Tibial nerve (tissue), 4 donors: Measurements from ENCODE around the gene DCDC1. TPM values are rescaled to one million over a fixed set of nuclear protein-coding genes. Genes with fewer than 3 reads are reported as not detected.
"Not testable (repeated sequence)": the region's sequence is repeated elsewhere in the genome, so short reads cannot be mapped to it uniquely, and the experiment has no call there.

Experiments used
- DNase-seq, 2 donors: peaks; one replicate each; pipeline ENCODE4 v3.0.0-alpha.2; 2019; ENCODE audit warnings: low spot score in 2 of 2
- H3K27ac ChIP-seq, 4 donors: fragments of 200-600 bp; sonication (generic) in 3 of 4; one replicate each; pipeline ENCODE4 v1.5.1; 2017 to 2019; ENCODE audit warnings: mild to moderate bottlenecking in 1 of 4
- H3K27me3 ChIP-seq, 2 donors: fragments of 200-600 bp; sonication (generic) in 1 of 2; one replicate each; pipeline versions ENCODE4 v1.5.1 to v1.6.0; 2017 to 2019
- H3K36me3 ChIP-seq, 3 donors: fragments of 200-600 bp; sonication (generic); one replicate each; pipeline ENCODE4 v1.5.1; 2018 to 2019
- H3K4me1 ChIP-seq, 4 donors: fragments of 200-600 bp; sonication (generic) in 3 of 4; one replicate each; pipeline ENCODE4 v1.5.1; 2017 to 2019
- H3K4me3 ChIP-seq, 4 donors: fragments of 200-600 bp; sonication (generic) in 3 of 4; one replicate each; pipeline ENCODE4 v1.5.1; 2017 to 2019; ENCODE audit warnings: mild to moderate bottlenecking in 1 of 4, moderate library complexity in 1 of 4
- H3K9me3 ChIP-seq, 4 donors: fragments of 200-600 bp; sonication (generic) in 3 of 4; one replicate each; pipeline ENCODE4 v1.5.1; 2017 to 2019
- EP300 ChIP-seq, 2 donors: sonication (generic); formaldehyde crosslinking; IDR thresholded peaks; one replicate each; pipeline ENCODE4 v1.6.1; 2017; ENCODE audit warnings: antibody characterized with exemption in 2 of 2, mild to moderate bottlenecking in 1 of 2
- POLR2A ChIP-seq, 2 donors: fragments of 450-650 bp; IDR thresholded peaks; one replicate each; pipeline ENCODE4 v1.6.1; 2017; ENCODE audit warnings: antibody characterized with exemption in 2 of 2, mild to moderate bottlenecking in 2 of 2, moderate library complexity in 2 of 2
- WGBS, 2 donors: methylation state at CpG; one replicate each; pipeline ENCODE4 v1.1.5; 2018; 5-methylcytosine and 5-hydroxymethylcytosine counted together
- total RNA-seq, 4 donors: library from RNA; depleted of rRNA; stranded (reverse); fragments of >200 nt; gene quantifications; one replicate each; pipeline ENCODE4 v1.1.0, GENCODE V29; 2016
- TF ChIP-seq, protein P1 (sequence below), 5 experiments: fragments of 200-600 bp in 3 of 5; fragments of 450-650 bp in 2 of 5; sonication (generic) in 3 of 5; IDR thresholded peaks; one replicate each; pipeline ENCODE4 v1.5.1; 2016 to 2019; ENCODE audit warnings: antibody characterized with exemption in 5 of 5, mild to moderate bottlenecking in 3 of 5, moderate library complexity in 2 of 5

The DCDC1 gene
- total RNA-seq, 4 donors from 2014 or later: 1.1 to 6.1 (median 1.9) TPM

GRCh38 chr11:30949838-30950237 is 419.7 kb downstream of the DCDC1 start:
- Histone ChIP-seq H3K4me1 (no peaks in the 10 kb centered on the region), H3K9me3 (peaks cover 0 to 21% (median 0%) of the 10 kb centered on the region in 4 donors), H3K27me3 (no peaks in the 10 kb centered on the region), H3K36me3 (no peaks in the 10 kb centered on the region), H3K4me3 (no peak overlapping the region), H3K27ac (no peak overlapping the region)
- no peak for TF ChIP-seq EP300 (IDR thresholded peaks at IDR 0.05)
- TF ChIP-seq POLR2A (IDR thresholded peaks at IDR 0.05): no peak
- TF ChIP-seq, protein P1, sequence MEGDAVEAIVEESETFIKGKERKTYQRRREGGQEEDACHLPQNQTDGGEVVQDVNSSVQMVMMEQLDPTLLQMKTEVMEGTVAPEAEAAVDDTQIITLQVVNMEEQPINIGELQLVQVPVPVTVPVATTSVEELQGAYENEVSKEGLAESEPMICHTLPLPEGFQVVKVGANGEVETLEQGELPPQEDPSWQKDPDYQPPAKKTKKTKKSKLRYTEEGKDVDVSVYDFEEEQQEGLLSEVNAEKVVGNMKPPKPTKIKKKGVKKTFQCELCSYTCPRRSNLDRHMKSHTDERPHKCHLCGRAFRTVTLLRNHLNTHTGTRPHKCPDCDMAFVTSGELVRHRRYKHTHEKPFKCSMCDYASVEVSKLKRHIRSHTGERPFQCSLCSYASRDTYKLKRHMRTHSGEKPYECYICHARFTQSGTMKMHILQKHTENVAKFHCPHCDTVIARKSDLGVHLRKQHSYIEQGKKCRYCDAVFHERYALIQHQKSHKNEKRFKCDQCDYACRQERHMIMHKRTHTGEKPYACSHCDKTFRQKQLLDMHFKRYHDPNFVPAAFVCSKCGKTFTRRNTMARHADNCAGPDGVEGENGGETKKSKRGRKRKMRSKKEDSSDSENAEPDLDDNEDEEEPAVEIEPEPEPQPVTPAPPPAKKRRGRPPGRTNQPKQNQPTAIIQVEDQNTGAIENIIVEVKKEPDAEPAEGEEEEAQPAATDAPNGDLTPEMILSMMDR (IDR thresholded peaks at IDR 0.05): no peak
- 92 to 95% methylated on average over 3 of the region's 3 CpGs for WGBS, 2 donors
- no peak for DNase-seq

DNA sequence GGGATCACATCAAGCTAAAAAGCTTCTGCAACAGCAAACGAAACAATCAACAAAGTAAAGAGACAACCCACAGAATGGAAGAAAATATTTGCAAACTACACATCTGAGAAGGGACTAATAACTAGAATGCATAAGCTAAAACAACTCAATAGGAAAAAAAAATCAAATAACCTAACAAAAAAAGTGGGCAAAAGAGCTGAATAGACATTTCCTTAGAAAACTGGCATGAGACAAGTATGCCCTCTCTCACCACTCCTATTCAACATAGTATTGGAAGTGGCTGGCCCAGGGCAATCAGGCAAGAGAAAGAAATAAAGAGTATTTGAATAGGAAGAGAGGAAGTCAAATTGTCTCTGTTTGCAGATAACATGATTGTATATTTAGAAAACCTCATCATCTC is 421.8 kb downstream of the DCDC1 start:
- H3K4me1 ChIP-seq, H3K4me3 ChIP-seq, H3K36me3 ChIP-seq, DNase-seq, H3K27me3 ChIP-seq, H3K27ac ChIP-seq: not testable (repeated sequence)
- peaks cover 0 to 21% (median 0%) of the 10 kb centered on the region in 4 donors for H3K9me3 ChIP-seq
- 73 to 81% methylated on average over 1 of the region's 1 CpG for WGBS, 2 donors

DNA sequence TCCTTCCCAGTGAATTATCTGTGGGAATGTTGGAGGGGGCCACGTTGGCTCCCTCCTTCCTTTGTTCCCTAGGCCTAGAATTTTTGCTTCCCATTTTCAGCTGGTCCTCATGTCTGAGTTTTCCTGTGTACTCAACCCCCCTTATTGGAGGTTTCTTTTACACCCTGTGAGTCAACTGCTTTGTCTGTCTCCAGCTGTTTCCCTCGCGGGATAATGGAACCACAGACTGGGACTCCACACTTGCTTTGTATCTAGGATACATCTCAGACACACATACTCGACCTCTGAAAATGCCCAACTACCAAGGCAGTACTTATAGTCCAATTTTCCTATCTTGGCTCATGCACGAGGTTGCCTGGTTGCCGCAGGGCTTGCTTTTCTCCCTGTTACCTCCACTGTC is 430.7 kb downstream of the DCDC1 start:
- H3K9me3 ChIP-seq: peaks cover 0 to 7% (median 0%) of the 10 kb centered on the region in 4 donors
- H3K36me3 ChIP-seq: no peaks in the 10 kb centered on the region
- no peak for DNase-seq
- no peak overlapping the region for H3K27ac ChIP-seq
- WGBS, 2 donors: 73 to 75% methylated on average over 6 of the region's 6 CpGs
- TF ChIP-seq, protein P1 (IDR thresholded peaks at IDR 0.05): no peak
- TF ChIP-seq EP300 (IDR thresholded peaks at IDR 0.05) (no peak), POLR2A (IDR thresholded peaks at IDR 0.05) (no peak)
- no peaks in the 10 kb centered on the region for H3K4me1 ChIP-seq
- H3K4me3 ChIP-seq: no peak overlapping the region
- H3K27me3 ChIP-seq: no peaks in the 10 kb centered on the region

GRCh38 chr11:30938171-30938570 is 431.4 kb downstream of the DCDC1 start:
- WGBS, 2 donors: 21 to 23% methylated on average over 5 of the region's 5 CpGs
- Histone ChIP-seq H3K27me3 (no peaks in the 10 kb centered on the region), H3K27ac (no peak overlapping the region), H3K4me3 (no peak overlapping the region), H3K9me3 (peaks cover 0 to 7% (median 0%) of the 10 kb centered on the region in 4 donors), H3K36me3 (no peaks in the 10 kb centered on the region), H3K4me1 (no peaks in the 10 kb centered on the region)
- TF ChIP-seq, protein P1 (IDR thresholded peaks at IDR 0.05): no peak
- TF ChIP-seq EP300 (IDR thresholded peaks at IDR 0.05) (no peak), POLR2A (IDR thresholded peaks at IDR 0.05) (no peak)
- no peak for DNase-seq

GRCh38 chr11:30936491-30936890 is 433.0 kb downstream of the DCDC1 start:
- no peak overlapping the region for H3K27ac ChIP-seq
- DNase-seq: no peak
- H3K27me3 ChIP-seq: no peaks in the 10 kb centered on the region
- H3K36me3 ChIP-seq: no peaks in the 10 kb centered on the region
- no peaks in the 10 kb centered on the region for H3K4me1 ChIP-seq
- 58 to 69% methylated on average over 2 of the region's 2 CpGs for WGBS, 2 donors
- TF ChIP-seq EP300 (IDR thresholded peaks at IDR 0.05) (no peak), POLR2A (IDR thresholded peaks at IDR 0.05) (no peak)
- TF ChIP-seq, protein P1 (IDR thresholded peaks at IDR 0.05): no peak
- H3K4me3 ChIP-seq: no peak overlapping the region
- peaks cover 0 to 7% (median 0%) of the 10 kb centered on the region in 4 donors for H3K9me3 ChIP-seq

DNA sequence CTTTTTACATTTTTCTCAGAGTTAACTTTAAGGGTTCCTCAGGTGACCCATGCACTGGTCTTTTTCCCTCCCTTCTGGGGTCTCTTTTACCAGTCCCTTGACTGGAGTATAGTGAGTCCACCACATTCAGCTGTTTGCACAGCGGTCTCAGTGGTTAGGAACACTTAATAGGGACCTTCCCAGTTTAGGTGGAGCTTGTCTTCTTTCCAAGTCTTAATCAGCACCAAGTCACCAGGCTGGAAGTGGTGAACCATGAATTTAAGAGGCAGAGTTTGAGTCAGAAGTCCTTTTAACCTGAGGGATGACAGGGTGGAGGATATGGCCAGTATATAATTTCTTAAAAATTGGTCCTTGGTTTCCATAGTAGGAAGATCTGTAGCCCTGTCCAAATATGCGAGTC is 433.7 kb downstream of the DCDC1 start:
- no peak for TF ChIP-seq EP300 (IDR thresholded peaks at IDR 0.05)
- no peak for TF ChIP-seq POLR2A (IDR thresholded peaks at IDR 0.05)
- H3K27me3 ChIP-seq: no peaks in the 10 kb centered on the region
- no peak for DNase-seq
- peaks cover 0 to 7% (median 0%) of the 10 kb centered on the region in 4 donors for H3K9me3 ChIP-seq
- H3K27ac ChIP-seq: no peak overlapping the region
- H3K36me3 ChIP-seq: no peaks in the 10 kb centered on the region
- 82 to 89% methylated on average over 2 of the region's 2 CpGs for WGBS, 2 donors
- no peaks in the 10 kb centered on the region for H3K4me1 ChIP-seq
- no peak overlapping the region for H3K4me3 ChIP-seq
